HEK293T (cell line): ENCODE data around the gene ARHGAP6.

ENCODE experiments used
- BHLHE40 ChIP-seq: fragments of 450-650 bp; IDR thresholded peaks from 2 replicates; pipeline ENCODE4 v1.6.1; 2016; ENCODE audit warnings: mild to moderate bottlenecking, moderate library complexity, borderline replicate concordance
- FOXA1 ChIP-seq: fragments of 450-650 bp; IDR thresholded peaks from 2 replicates; pipeline ENCODE4 v1.6.1; 2016; ENCODE audit warnings: mild to moderate bottlenecking
- FOXM1 ChIP-seq: fragments of 450-650 bp; IDR thresholded peaks from 2 replicates; pipeline ENCODE4 v1.6.1; 2017; ENCODE audit warnings: mild to moderate bottlenecking, borderline replicate concordance
- NFRKB ChIP-seq: fragments of 450-650 bp; IDR thresholded peaks from 2 replicates; pipeline ENCODE4 v1.6.1; 2016; ENCODE audit warnings: mild to moderate bottlenecking, moderate library complexity
- SP1 ChIP-seq: fragments of 450-650 bp; IDR thresholded peaks from 2 replicates; pipeline ENCODE4 v1.6.1; 2017
- TARDBP ChIP-seq: fragments of 450-650 bp; IDR thresholded peaks from 2 replicates; pipeline ENCODE4 v1.6.1; 2016

- TF ChIP-seq FOXA1 (no peak), NFRKB (no peak), SP1 (no peak), FOXM1 (no peak), BHLHE40 (no peak), TARDBP (no peak)
Observed at GRCh38 chrX:11272863-11273262, 392.9 kb downstream of the ARHGAP6 start.
